GM23248 (cell line): ENCODE results near the gene CAPNS1.

Experiments
- EZH2 ChIP-seq: fragments of 200-600 bp; sonication (generic); IDR thresholded peaks from 2 replicates; pipeline ENCODE4 v1.6.1; 2018; ENCODE audit warnings: antibody characterized with exemption, mild to moderate bottlenecking; ENCODE audit not compliant: insufficient read depth, poor library complexity, severe bottlenecking
- EZH2phosphoT487 ChIP-seq: fragments of 200-600 bp; sonication (generic); IDR thresholded peaks from 2 replicates; pipeline ENCODE4 v1.6.1; 2018; ENCODE audit warnings: antibody characterized with exemption, moderate library complexity, mild to moderate bottlenecking, low read depth; ENCODE audit not compliant: insufficient read depth

GRCh38 chr19:36106991-36107390, 32.9 kb upstream of the CAPNS1 start:
- no peak for TF ChIP-seq EZH2
- TF ChIP-seq EZH2phosphoT487, result no peak
